Vein endothelial cell (primary cell): ENCODE results near the gene RINL. TPM values are rescaled to one million over a fixed set of nuclear protein-coding genes. Genes with fewer than 3 reads are reported as not detected.

Experiments
- total RNA-seq: library from RNA; depleted of rRNA; stranded (reverse); fragments of >200 nt; gene quantifications from 2 replicates; pipeline ENCODE4 v1.2.3, GENCODE V29; 2012

Gene RINL
- 7.8 and 14.0 TPM in 2 replicates for total RNA-seq

GRCh38 chr19:38877781-38878574 lies at the start of gene RINL:
TSS of gene RINL (minus strand) at chr19:38878275. CDS start at chr19:38876742, 1,533 bp downstream.

GRCh38 chr19:38899447-38900201 lies 21.5 kb upstream of the RINL start, which contains the start of the genes NFKBIB and SIRT2:
TSS of gene NFKBIB (plus strand) at chr19:38899969. CDS start at chr19:38900033, 64 bp downstream.
TSS of gene SIRT2 (minus strand) at chr19:38899618. CDS start at chr19:38899521, 97 bp downstream.

GRCh38 chr19:38849860-38850435 lies 28.1 kb downstream of the RINL start, which contains the start of gene HNRNPL:
TSS of gene HNRNPL (minus strand) at chr19:38849986. CDS start at chr19:38849966, 20 bp downstream.

Other genes with a start within 250 kb of the RINL start
- 464 and 474 TPM in 2 replicates for gene ACTN4, start 230.6 kb downstream of the RINL start, total RNA-seq
- gene CAPN12, start 133.8 kb downstream of the RINL start, total RNA-seq = not detected in 2 replicates
- gene LGALS7, start 104.8 kb downstream of the RINL start, total RNA-seq = not detected in 2 replicates
- not detected in 2 replicates for gene LGALS7B, start 89.1 kb downstream of the RINL start, total RNA-seq
- 0.33 TPM in 1 of 2 replicates, not detected in the other for gene LGALS4, start 65.3 kb downstream of the RINL start, total RNA-seq
- 29.2 and 45.4 TPM in 2 replicates for gene ECH1, start 46.5 kb downstream of the RINL start, total RNA-seq
- gene HNRNPL, start 28.3 kb downstream of the RINL start, total RNA-seq = 289 and 397 TPM in 2 replicates
- gene SIRT2, start 21.3 kb upstream of the RINL start, total RNA-seq = 72.7 and 83.9 TPM in 2 replicates
- gene NFKBIB, start 21.7 kb upstream of the RINL start, total RNA-seq = 14.0 and 14.7 TPM in 2 replicates
- not detected in 2 replicates for gene CCER2, start 33.9 kb upstream of the RINL start, total RNA-seq
- gene SARS2, start 52.5 kb upstream of the RINL start, total RNA-seq = 29.7 and 31.1 TPM in 2 replicates
- 39.2 and 42.1 TPM in 2 replicates for gene MRPS12, start 52.7 kb upstream of the RINL start, total RNA-seq
- gene FBXO17, start 97.5 kb upstream of the RINL start, total RNA-seq = 15.7 and 17.6 TPM in 2 replicates
- gene FBXO27, start 154.3 kb upstream of the RINL start, total RNA-seq = 1.3 and 2.3 TPM in 2 replicates
- gene ACP7, start 206.1 kb upstream of the RINL start, total RNA-seq = not detected in 2 replicates
- gene PAK4, start 247.5 kb upstream of the RINL start, total RNA-seq = 15.8 and 21.6 TPM in 2 replicates